K562 (cell line): ENCODE results near the gene ATRNL1. TPM values are rescaled to one million over a fixed set of nuclear protein-coding genes. Genes with fewer than 3 reads are reported as not detected.
A peak's percentile ranks its signal among the peaks of the same experiment; 100 is the strongest.

ENCODE experiments used
- ATAC-seq: fragments of 200-7000 bp; cut with Tn5 transposase; 3 replicates; pipeline ENCODE4 v1.9.1; 2020; ENCODE audit warnings: moderate library complexity
- BruUV-seq: library from RNA; stranded (reverse); fragments of 400-500 nt; replicated peaks from 2 replicates; lab custom pipeline; 2021; lab: Mats Ljungman, UMichigan
- CTCF ChIA-PET: fragments of 300-600 bp; formaldehyde crosslinking; extraction: SDS; loops from one replicate; lab custom pipeline; 2021; ENCODE audit warnings: low intra/inter-chr PET ratio; lab: Yijun Ruan, JAX
- POLR2A ChIA-PET: fragments of 300-600, 350-650 bp; sonication (Branson Sonifier 250); formaldehyde crosslinking; extraction: SDS; loops from one replicate; lab custom pipeline; 2021; ENCODE audit warnings: antibody characterized with exemption, inconsistent platforms; lab: Yijun Ruan, JAX
- DNase-seq, 4 experiments: peaks; one replicate each; pipeline versions ENCODE4 v3.0.0 to v3.0.0-alpha.2; 2011 to 2018; ENCODE audit warnings: low spot score in 3 of 4, mixed read lengths in 3 of 4; ENCODE audit errors: extremely low read depth in 1 of 4
- FAIRE-seq: peaks from 2 replicates; lab custom pipeline; 2011; peaks lifted over from hg19 to GRCh38; lab: Jason Lieb, UNC
- H2AFZ ChIP-seq: 2 replicates; pipeline ENCODE4 v1.6.0; 2011; ENCODE audit warnings: low read depth, low read length, control low read depth, inconsistent platforms
- H3K27ac ChIP-seq: fragments of 200-600 bp; 3 replicates; pipeline ENCODE4 v1.8.0; 2011; ENCODE audit warnings: low read depth, mild to moderate bottlenecking, control low read depth, inconsistent platforms, low read length, moderate library complexity, mixed read lengths; ENCODE audit errors: extremely low read depth
- H3K27me3 ChIP-seq, 2 experiments: fragments of 300-600 bp in 1 of 2; 2 replicates in 1 of 2; 3 replicates in 1 of 2; pipeline versions ENCODE4 v1.6.0 to v1.8.0; 2011; ENCODE audit warnings: inconsistent platforms in 2 of 2, low read length in 2 of 2, mild to moderate bottlenecking in 1 of 2, mixed read lengths in 1 of 2, moderate library complexity in 1 of 2; ENCODE audit not compliant: control insufficient read depth in 2 of 2, insufficient read depth in 2 of 2
- H3K36me3 ChIP-seq: fragments of 300-600 bp; 3 replicates; pipeline ENCODE4 v1.8.0; 2011; ENCODE audit warnings: mild to moderate bottlenecking, low read length, inconsistent platforms; ENCODE audit not compliant: control insufficient read depth, insufficient read depth
- H3K4me1 ChIP-seq, 2 experiments: fragments of 200-600 bp in 1 of 2; replicated peaks in 1 of 2; 2 replicates in 1 of 2; 3 replicates in 1 of 2; pipeline versions ENCODE4 v1.5.1 to v1.8.0; 2011; ENCODE audit warnings: inconsistent platforms in 2 of 2, low read length in 2 of 2, mild to moderate bottlenecking in 1 of 2, mixed read lengths in 1 of 2, moderate library complexity in 1 of 2; ENCODE audit not compliant: control insufficient read depth in 2 of 2, insufficient read depth in 2 of 2
- H3K4me2 ChIP-seq: 2 replicates; pipeline ENCODE4 v1.6.1; 2011; ENCODE audit warnings: low read length, control low read depth, inconsistent platforms, mixed read lengths; ENCODE audit not compliant: insufficient read depth
- H3K4me3 ChIP-seq: fragments of 200-600 bp; sonication (generic), shearing (Covaris generic); 2 replicates; pipeline ENCODE4 v1.5.1; 2016; ENCODE audit warnings: control low read depth, inconsistent platforms
- H3K79me2 ChIP-seq: fragments of 200-600 bp; 3 replicates; pipeline ENCODE4 v1.8.0; 2011; ENCODE audit warnings: low read length, inconsistent platforms; ENCODE audit not compliant: control insufficient read depth, insufficient read depth
- H3K9ac ChIP-seq, 2 experiments: 2 replicates each; pipeline versions ENCODE4 v1.6.0 to v1.6.1; 2011; ENCODE audit warnings: low read depth in 2 of 2, low read length in 2 of 2, control low read depth in 1 of 2, inconsistent platforms in 1 of 2, mild to moderate bottlenecking in 1 of 2, mixed read lengths in 1 of 2; ENCODE audit not compliant: insufficient read depth in 1 of 2
- H3K9me1 ChIP-seq: one replicate; pipeline ENCODE4 v1.6.0; 2011; ENCODE audit warnings: inconsistent platforms, mild to moderate bottlenecking, low read length, moderate library complexity; ENCODE audit not compliant: control insufficient read depth, insufficient read depth
- H3K9me3 ChIP-seq: replicated peaks from 2 replicates; pipeline ENCODE4 v1.5.1; 2011; ENCODE audit warnings: low read depth, low read length, inconsistent platforms; ENCODE audit not compliant: control insufficient read depth, insufficient read depth
- H4K20me1 ChIP-seq: replicated peaks from 2 replicates; pipeline ENCODE4 v1.6.1; 2011; ENCODE audit warnings: low read length, inconsistent platforms, mixed read lengths; ENCODE audit not compliant: control insufficient read depth, insufficient read depth
- CAMTA2 ChIP-seq: fragments of 250-450 bp; sonication (Bioruptor Pico); conservative IDR thresholded peaks from 2 replicates; pipeline ENCODE4 v1.5.1; 2022
- ELF2 ChIP-seq: fragments of 250-450 bp; sonication (Bioruptor Pico); IDR thresholded peaks from 2 replicates; pipeline ENCODE4 v1.5.0; 2021; ENCODE audit warnings: mild to moderate bottlenecking
- MIER1 ChIP-seq: fragments of 450-650 bp; IDR thresholded peaks from 2 replicates; pipeline ENCODE4 v1.6.1; 2016; ENCODE audit warnings: antibody characterized with exemption, mild to moderate bottlenecking, low read depth
- NR3C1 ChIP-seq: sonication (generic); formaldehyde crosslinking; IDR thresholded peaks from 2 replicates; pipeline ENCODE4 v1.8.1; 2022; ENCODE audit warnings: missing genetic modification reagents
- RBM25 ChIP-seq: fragments of 200-400 bp; formaldehyde crosslinking; IDR thresholded peaks from 2 replicates; pipeline ENCODE4 v1.6.1; 2018; ENCODE audit warnings: low read length, low read depth, moderate library complexity; ENCODE audit not compliant: severe bottlenecking
- SPI1 ChIP-seq: IDR thresholded peaks from 2 replicates; pipeline ENCODE4 v1.6.1; 2011; ENCODE audit warnings: low read depth, low read length, control low read depth, borderline replicate concordance
- STAT5B ChIP-seq: fragments of 250-450 bp; sonication (Bioruptor Pico); IDR thresholded peaks from 2 replicates; pipeline ENCODE4 v1.8.0; 2021; ENCODE audit warnings: mild to moderate bottlenecking, inconsistent platforms
- ZNF197 ChIP-seq: fragments of 200-800 bp; sonication (Bioruptor generic); IDR thresholded peaks from 2 replicates; pipeline ENCODE4 v1.6.1; 2016; ENCODE audit warnings: low read depth, missing genetic modification characterization, missing compliant biosample characterization
- ZNF277 ChIP-seq: fragments of 250-450 bp; sonication (Bioruptor Pico); IDR thresholded peaks from 2 replicates; pipeline ENCODE4 v1.8.0; 2022; ENCODE audit warnings: inconsistent platforms, mild to moderate bottlenecking, moderate library complexity, borderline replicate concordance
- ZNF316 ChIP-seq: fragments of 450-650 bp; IDR thresholded peaks from 2 replicates; pipeline ENCODE4 v1.6.1; 2016
- ZNF707 ChIP-seq: fragments of 250-450 bp; sonication (Bioruptor Pico); conservative IDR thresholded peaks from 2 replicates; pipeline ENCODE4 v1.8.0; 2022; ENCODE audit warnings: inconsistent platforms, mild to moderate bottlenecking, moderate library complexity
- WGBS: fragments of 100-300 bp; shearing (Covaris generic); methylation state at CpG from one replicate; pipeline ENCODE4 v1.1.6; 2016; ENCODE audit warnings: low coverage, mixed read lengths; ENCODE audit not compliant: insufficient coverage; ENCODE audit errors: missing lambda C conversion rate; 5-methylcytosine and 5-hydroxymethylcytosine counted together
- in situ Hi-C: fragments of 300-500 bp; cut with MboI; formaldehyde crosslinking; loops from 4 replicates; pipeline ENCODE4 v1.15.0; 2018; ENCODE audit warnings: inconsistent platforms, mixed read lengths
- intact Hi-C: fragments of 100-400 bp; cut with micrococcal nuclease; formaldehyde crosslinking; loops from 2 replicates; pipeline ENCODE4 v1.14.2; 2022
- polyA plus RNA-seq, 8 experiments: library from polyadenylated mRNA; depleted of rRNA in 4 of 8; stranded (reverse) in 5 of 8; unstranded in 3 of 8; fragments of >200 nt; fragmentation: Nextera tagmentation in 2 of 8; fragmentation: Illumina TruSeq in 1 of 8; extraction: Ambion mirVana in 2 of 8; extraction: Trizol in 1 of 8; gene quantifications; 2 replicates each; pipeline versions ENCODE4 v1.2.1 to v1.2.3, GENCODE V29; 2011 to 2014; ENCODE audit warnings: inconsistent platforms in 1 of 8, missing spikeins in 1 of 8
- total RNA-seq, 7 experiments: library from RNA; depleted of rRNA in 6 of 7; stranded (reverse); fragments of >200 nt in 6 of 7; fragmentation: Illumina TruSeq in 2 of 7; extraction: Trizol in 2 of 7; gene quantifications; 2 replicates each; pipeline versions ENCODE4 v1.2.1 to v1.2.3, GENCODE V29; 2011 to 2021; ENCODE audit warnings: low replicate concordance in 1 of 7

Gene ATRNL1
- total and polyA plus RNA-seq, 9 of the 15 experiments (the other 6 are each of a cell fraction or from before 2014, with no cell fraction given), result 0.18 TPM; not detected in 8

GRCh38 chr10:115977855-115978254 is 884.7 kb downstream of the ATRNL1 start:
- 0% methylated on average over 3 of the region's 3 CpGs for WGBS
- Histone ChIP-seq H3K27ac (no peak overlapping the region), H3K9me1 (no peaks in the 10 kb centered on the region), H3K27me3 (no peaks in the 10 kb centered on the region), H3K9me3 (no peaks in the 10 kb centered on the region), H3K36me3 (no peaks in the 10 kb centered on the region), H3K4me3 (no peak overlapping the region), H3K4me1 (no peaks in the 10 kb centered on the region), H3K9ac (no peak overlapping the region), H3K4me2 (no peak overlapping the region), H4K20me1 (no peaks in the 10 kb centered on the region), H2AFZ (no peak overlapping the region), H3K79me2 (no peaks in the 10 kb centered on the region)
- no peak for DNase-seq
- in situ Hi-C loops, result no loop called here
- no peak for TF ChIP-seq CAMTA2 (CRISPR knock-in tag)
- TF ChIP-seq RBM25, result peak; percentile 57
- TF ChIP-seq ZNF277 (CRISPR knock-in tag), result no peak
- TF ChIP-seq SPI1, result no peak
- no peak for TF ChIP-seq ZNF707 (CRISPR knock-in tag)
- intact Hi-C loops, result no loop called here
- no peak for ATAC-seq
- no TSS peak for BruUV-seq
- ChIA-PET CTCF (no interaction called here), POLR2A (no interaction called here)
- FAIRE-seq, result no peak

GRCh38 chr10:115979576-115979975 is 886.4 kb downstream of the ATRNL1 start:
- intact Hi-C loops (no loop called here), in situ Hi-C loops (no loop called here)
- Histone ChIP-seq H3K4me1 (no peaks in the 10 kb centered on the region), H3K9me3 (no peaks in the 10 kb centered on the region), H3K27ac (no peak overlapping the region), H2AFZ (no peak overlapping the region), H4K20me1 (no peaks in the 10 kb centered on the region), H3K4me3 (no peak overlapping the region), H3K9ac (no peak overlapping the region), H3K79me2 (no peaks in the 10 kb centered on the region), H3K27me3 (no peaks in the 10 kb centered on the region), H3K9me1 (no peaks in the 10 kb centered on the region), H3K36me3 (no peaks in the 10 kb centered on the region), H3K4me2 (no peak overlapping the region)
- BruUV-seq, result no TSS peak
- CTCF ChIA-PET, result no interaction called here
- FAIRE-seq (no peak), ATAC-seq (no peak), DNase-seq (no peak)
- POLR2A ChIA-PET, result no interaction called here
- WGBS, result 0% methylated on average over 1 of the region's 1 CpG
- TF ChIP-seq ZNF197 (CRISPR knock-in tag) (no peak), MIER1 (no peak), ZNF316 (no peak), STAT5B (CRISPR knock-in tag) (no peak), NR3C1 (no peak), CAMTA2 (CRISPR knock-in tag) (no peak), ELF2 (CRISPR knock-in tag) (no peak)
